ENCODE measurements around the gene MAP3K10. TPM values are rescaled to one million over a fixed set of nuclear protein-coding genes. Genes with fewer than 3 reads are reported as not detected.

The MAP3K10 gene
- total RNA-seq, 1 experiment from 2014 or later = 255 TPM

GRCh38 chr19:40216777-40217026 is 25.5 kb downstream of the MAP3K10 start:
- Histone ChIP-seq H3K4me1 (ENCODE audit: control insufficient read depth, insufficient read depth, low read length) (peaks cover 27% of the 10 kb centered on the region), H3K27me3 (ENCODE audit: control insufficient read depth, insufficient read depth, low read length) (peaks cover 23% of the 10 kb centered on the region), H3K4me3 (ENCODE audit: low read depth in 2 of 2, low read length in 2 of 2) (no peak overlapping the region), H3K27ac (ENCODE audit: low read length) (no peak overlapping the region), H3K9me3 (ENCODE audit: control insufficient read depth, insufficient read depth, low read depth, low read length) (no peaks in the 10 kb centered on the region), H3K36me3 (ENCODE audit: control insufficient read depth, insufficient read depth, low read length) (no peaks in the 10 kb centered on the region)
- DNase-seq (ENCODE audit: low read depth, low spot score) = no peak
- TF ChIP-seq REST (IDR thresholded peaks at IDR 0.05; ENCODE audit: insufficient read depth in 1 of 2, low read depth in 2 of 2, low read length in 1 of 2) = no peak
- TF ChIP-seq CTCF (IDR thresholded peaks at IDR 0.05) = no peak
- TF ChIP-seq POLR2AphosphoS5 (IDR thresholded peaks at IDR 0.05; ENCODE audit: low read depth, low read length) = no peak
- no peak for TF ChIP-seq SIN3A (IDR thresholded peaks at IDR 0.05; ENCODE audit: borderline replicate concordance, insufficient read depth, low read depth, low read length)
- TF ChIP-seq TCF7L2 (IDR thresholded peaks at IDR 0.05; ENCODE audit: low read depth, low read length) = no peak
- no TSS peak for BruUV-seq (replicated peaks)
- in situ Hi-C loops (cut with HindIII; ENCODE audit: low pct_unique_long_range_greater_than_20kb, low sequenced_read_pairs) = loop anchor here (5.0 kb wide), 1 partner anchor 46 kb away; no protein-coding TSS in a partner anchor
- intact Hi-C loops (cut with micrococcal nuclease; ENCODE audit: unreplicated experiment) = no loop called here
- no peak for ATAC-seq
- POLR2A ChIA-PET = no interaction called here
- CTCF ChIA-PET = interaction anchor here (1.1 to 8.8 kb wide), 18 partner anchors 8 to 120 kb away, joined by 3 to 153 read pairs (median 15); partner anchors contain the start of gene MAP3K10

GRCh38 chr19:40217027-40217810 is 26.0 kb downstream of the MAP3K10 start:
- ChIA-PET CTCF (interaction anchor here (0.5 to 8.8 kb wide), 55 partner anchors 8 to 1240 kb away, joined by 3 to 153 read pairs (median 6); partner anchors contain the start of genes MAP3K10 and TIMM50), POLR2A (interaction anchor here (0.6 to 1.3 kb wide), 3 partner anchors 11 to 70 kb away, joined by 6 to 13 read pairs (median 9); no protein-coding TSS in a partner anchor)
- Histone ChIP-seq H3K36me3 (ENCODE audit: control insufficient read depth, insufficient read depth, low read length) (no peaks in the 10 kb centered on the region), H3K4me3 (ENCODE audit: low read depth in 2 of 2, low read length in 2 of 2) (peak overlapping the region; percentile 1 to 23; a peak in 3 of 4 replicates), H3K9me3 (ENCODE audit: control insufficient read depth, insufficient read depth, low read depth, low read length) (peaks cover 2% of the 10 kb centered on the region; the same call in 1 of the 2 replicates), H3K27me3 (ENCODE audit: control insufficient read depth, insufficient read depth, low read length) (peaks cover 23% of the 10 kb centered on the region), H3K27ac (ENCODE audit: low read length) (no peak overlapping the region), H3K4me1 (ENCODE audit: control insufficient read depth, insufficient read depth, low read length) (peaks cover 27% of the 10 kb centered on the region)
- TF ChIP-seq POLR2AphosphoS5 (IDR thresholded peaks at IDR 0.05; ENCODE audit: low read depth, low read length) (no peak), SIN3A (IDR thresholded peaks at IDR 0.05; ENCODE audit: borderline replicate concordance, insufficient read depth, low read depth, low read length) (no peak), TCF7L2 (IDR thresholded peaks at IDR 0.05; ENCODE audit: low read depth, low read length) (no peak), REST (IDR thresholded peaks at IDR 0.05; ENCODE audit: insufficient read depth in 1 of 2, low read depth in 2 of 2, low read length in 1 of 2) (no peak), CTCF (IDR thresholded peaks at IDR 0.05) (no peak)
- intact Hi-C loops (cut with micrococcal nuclease; ENCODE audit: unreplicated experiment) = no loop called here
- ATAC-seq (peak; percentile 47), DNase-seq (ENCODE audit: low read depth, low spot score) (peak; percentile 83)
- in situ Hi-C loops (cut with HindIII; ENCODE audit: low pct_unique_long_range_greater_than_20kb, low sequenced_read_pairs) = loop anchor here (5.0 kb wide), 1 partner anchor 45 kb away; no protein-coding TSS in a partner anchor
- no TSS peak for BruUV-seq (replicated peaks)

All from Panc1 (cell line).